ENCODE results near the gene AQP2.

AQP2 gene

DNA sequence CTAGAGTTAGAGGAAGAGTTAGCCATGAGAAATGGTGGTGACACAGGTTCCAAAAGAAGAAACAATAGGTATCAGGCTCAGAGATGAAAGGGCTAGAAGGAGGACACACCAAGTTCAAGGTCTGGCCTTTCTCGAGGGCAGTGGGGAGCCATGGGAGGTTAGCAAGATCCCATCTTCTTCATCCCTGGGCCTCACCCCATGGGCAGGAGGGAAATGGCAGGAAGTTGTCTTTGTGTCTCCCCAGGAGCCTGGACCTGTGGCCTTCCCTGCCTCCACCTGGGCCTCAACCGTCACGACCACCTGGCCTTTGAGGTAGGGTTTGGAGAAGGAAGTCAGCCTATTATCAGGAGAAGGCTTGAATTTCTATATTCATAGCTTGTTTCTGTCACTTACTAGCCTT, 5.8 kb upstream of the AQP2 start:
- TF ChIP-seq CTCF (conservative IDR thresholded peaks at IDR 0.05; ENCODE audit: control insufficient read depth, insufficient read depth, low read depth, low read length): no peak
- no peak for DNase-seq (ENCODE audit: low read depth)
- H3K4me3 ChIP-seq (ENCODE audit: control insufficient read depth, low read depth, low read length): no peak overlapping the region

DNA sequence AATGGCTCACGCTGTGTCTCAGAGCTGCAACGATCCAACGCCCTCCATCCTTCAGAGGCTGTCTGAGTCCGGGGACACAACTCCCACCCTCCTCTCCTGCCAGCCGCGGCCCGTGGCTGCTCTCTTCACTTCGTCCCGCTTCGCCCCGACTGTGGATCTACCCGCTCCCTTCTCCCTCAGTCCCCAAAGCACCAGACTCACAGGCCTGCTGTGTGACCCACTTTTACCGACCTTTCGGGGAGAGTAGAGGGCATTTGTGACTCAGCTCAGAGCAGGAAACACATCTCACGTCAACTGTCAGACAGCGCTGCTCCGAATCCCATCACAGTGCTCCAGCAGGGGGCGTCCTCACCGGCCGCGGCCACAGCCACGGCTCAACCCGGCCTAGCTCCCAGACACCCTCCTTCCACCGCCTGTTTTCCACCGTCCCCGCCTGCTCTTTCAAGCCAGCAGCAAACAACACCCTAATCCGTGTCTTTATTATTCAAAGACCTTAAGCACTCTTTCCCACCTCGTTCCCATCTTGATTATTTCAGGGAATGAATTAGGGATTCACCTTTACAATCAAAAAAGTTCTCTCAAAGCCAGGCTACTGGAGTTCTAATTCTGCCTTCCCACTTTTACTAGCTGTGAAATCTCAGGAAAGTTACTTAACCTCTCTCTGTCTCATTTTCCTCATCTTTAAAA, 5.0 kb upstream of the AQP2 start:
- DNase-seq (ENCODE audit: low read depth): peak; percentile 78
- peak; percentile 84 for TF ChIP-seq CTCF (conservative IDR thresholded peaks at IDR 0.05; ENCODE audit: control insufficient read depth, insufficient read depth, low read depth, low read length)
- no peak overlapping the region for H3K4me3 ChIP-seq (ENCODE audit: control insufficient read depth, low read depth, low read length)

DNA sequence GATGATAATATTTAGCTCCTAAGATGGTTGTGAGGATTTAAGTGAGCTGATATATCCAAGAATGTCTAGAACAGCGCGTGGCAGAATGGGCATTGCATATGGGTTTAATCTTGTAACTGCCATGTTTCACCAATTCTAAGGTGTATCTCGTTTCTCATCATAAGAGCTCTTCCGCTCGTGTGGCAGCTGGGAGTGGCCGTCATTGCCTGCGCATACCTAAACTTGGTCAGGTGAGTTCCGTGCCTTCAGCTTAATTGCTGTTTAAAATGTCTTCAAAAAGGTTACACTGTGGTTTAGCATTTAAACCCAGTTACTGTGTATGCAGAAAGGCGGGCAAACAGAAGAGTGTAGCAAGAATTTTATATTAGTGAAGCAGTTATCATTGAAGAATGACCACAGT, 4.5 kb upstream of the AQP2 start:
- no peak for TF ChIP-seq CTCF (conservative IDR thresholded peaks at IDR 0.05; ENCODE audit: control insufficient read depth, insufficient read depth, low read depth, low read length)
- H3K4me3 ChIP-seq (ENCODE audit: control insufficient read depth, low read depth, low read length): no peak overlapping the region
- DNase-seq (ENCODE audit: low read depth): no peak

- TF ChIP-seq CTCF (conservative IDR thresholded peaks at IDR 0.05; ENCODE audit: control insufficient read depth, insufficient read depth, low read depth, low read length): no peak
- no peak overlapping the region for H3K4me3 ChIP-seq (ENCODE audit: control insufficient read depth, low read depth, low read length)
- no peak for DNase-seq (ENCODE audit: low read depth)
Measured at GRCh38 chr12:49946497-49946896, 4.0 kb upstream of the AQP2 start.

GRCh38 chr12:49947593-49948226, 2.8 kb upstream of the AQP2 start:
- TF ChIP-seq CTCF (conservative IDR thresholded peaks at IDR 0.05; ENCODE audit: control insufficient read depth, insufficient read depth, low read depth, low read length): no peak
- H3K4me3 ChIP-seq (ENCODE audit: control insufficient read depth, low read depth, low read length): no peak overlapping the region
- no peak for DNase-seq (ENCODE audit: low read depth)

DNA sequence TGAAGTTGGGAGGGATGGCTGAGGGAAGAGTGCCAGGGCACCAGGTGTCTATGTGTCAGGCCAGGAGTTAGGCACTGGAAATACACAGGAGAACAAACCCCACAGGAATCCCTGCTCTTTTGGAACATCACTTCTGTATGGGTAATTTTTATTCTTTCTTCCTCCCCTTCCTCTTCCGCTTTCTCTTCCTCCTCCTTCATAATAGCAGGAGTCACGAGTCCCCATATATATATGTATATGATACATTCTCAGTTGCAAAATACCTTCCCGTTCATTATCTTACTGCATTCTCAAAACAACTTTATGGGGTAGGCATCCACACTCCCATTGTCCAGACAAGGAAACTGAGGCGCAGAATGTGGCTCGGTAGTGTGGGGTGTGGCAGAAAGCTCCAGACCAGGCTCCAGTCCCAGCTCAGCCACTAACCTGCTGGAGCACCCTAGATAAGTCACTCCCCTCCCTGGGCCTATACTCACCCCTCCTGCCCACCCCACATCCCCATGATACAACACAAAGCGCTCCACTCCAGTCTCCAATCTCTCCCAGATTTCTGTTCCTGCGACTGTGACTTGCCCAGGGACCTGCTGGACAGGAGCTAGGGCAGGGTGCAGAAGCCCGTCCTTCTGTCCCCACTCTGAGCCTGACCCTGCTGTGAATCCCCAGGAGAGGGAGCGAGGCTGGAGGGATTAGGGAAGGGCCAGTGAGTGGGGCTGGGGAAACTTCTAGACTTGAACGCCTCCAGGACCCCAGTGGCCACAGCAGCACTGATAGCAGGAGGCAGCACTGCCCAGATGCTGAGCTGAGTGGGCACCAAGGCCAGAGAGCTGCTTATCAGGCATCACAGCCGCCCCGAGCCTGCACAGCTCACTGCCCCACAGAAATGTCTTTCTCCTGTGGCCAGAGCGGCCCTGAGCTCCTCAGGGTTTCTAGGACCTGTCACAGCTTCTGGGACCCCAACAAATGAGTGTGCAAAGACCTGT, 1.4 kb upstream of the AQP2 start:
- no peak for TF ChIP-seq CTCF (conservative IDR thresholded peaks at IDR 0.05; ENCODE audit: control insufficient read depth, insufficient read depth, low read depth, low read length)
- no peak overlapping the region for H3K4me3 ChIP-seq (ENCODE audit: control insufficient read depth, low read depth, low read length)
- DNase-seq (ENCODE audit: low read depth): no peak
